ENCODE data around the gene ANKHD1. TPM values are rescaled to one million over a fixed set of nuclear protein-coding genes. Genes with fewer than 3 reads are reported as not detected.
"Not testable (repeated sequence)": the region's sequence is repeated elsewhere in the genome, so short reads cannot be mapped to it uniquely, and the experiment has no call there.

Gene ANKHD1
- polyA plus RNA-seq, 1 donor from 2014 or later: 61.8 TPM

- no peak overlapping the region for H3K9ac ChIP-seq (ENCODE audit: low read length)
- no peaks in the 10 kb centered on the region for H3K27me3 ChIP-seq (ENCODE audit: insufficient read depth, low read depth, low read length)
- no peaks in the 10 kb centered on the region for H3K36me3 ChIP-seq (ENCODE audit: insufficient read depth, low read length)
- no peaks in the 10 kb centered on the region for H3F3A ChIP-seq (ENCODE audit: insufficient read depth, low read length, poor library complexity, severe bottlenecking)
- no peaks in the 10 kb centered on the region for H4K20me1 ChIP-seq (ENCODE audit: insufficient read depth)
- no peaks in the 10 kb centered on the region for H3K9me2 ChIP-seq (ENCODE audit: insufficient read depth, low read length)
- TF ChIP-seq RAD21 (conservative IDR thresholded peaks at IDR 0.05) (no peak), MXI1 (conservative IDR thresholded peaks at IDR 0.05; ENCODE audit: poor library complexity, severe bottlenecking) (no peak), POLR2AphosphoS5 (IDR thresholded peaks at IDR 0.05) (no peak), TAF1 (IDR thresholded peaks at IDR 0.05; ENCODE audit: low read depth) (no peak), REST (IDR thresholded peaks at IDR 0.05; ENCODE audit: borderline replicate concordance) (no peak), CTCF (IDR thresholded peaks at IDR 0.05; ENCODE audit: poor library complexity, severe bottlenecking) (no peak), EP300 (conservative IDR thresholded peaks at IDR 0.05; ENCODE audit: poor library complexity, severe bottlenecking) (no peak), EZH2 (IDR thresholded peaks at IDR 0.05; ENCODE audit: borderline replicate concordance, insufficient read depth, low read length, poor library complexity, severe bottlenecking) (no peak), SMC3 (conservative IDR thresholded peaks at IDR 0.05; ENCODE audit: poor library complexity) (no peak)
- no peak overlapping the region for H3K4me2 ChIP-seq (ENCODE audit: low read length)
- H3K9me3 ChIP-seq (ENCODE audit: low read length): no peaks in the 10 kb centered on the region
- no peak overlapping the region for H2AFZ ChIP-seq (ENCODE audit: low read depth, low read length)
- peaks cover 41% of the 10 kb centered on the region for H3K79me2 ChIP-seq (replicated peaks; ENCODE audit: insufficient read depth, low read length)
- no peak overlapping the region for H3K27ac ChIP-seq (ENCODE audit: low read length)
- H3K4me3 ChIP-seq (ENCODE audit: low read length): no peak overlapping the region
Observed at GRCh38 chr5:140432916-140433315, 31.3 kb downstream of the ANKHD1 start.

GRCh38 chr5:140457368-140457767 is 55.7 kb downstream of the ANKHD1 start:
- H3K4me2 ChIP-seq (ENCODE audit: low read length); H2AFZ ChIP-seq (ENCODE audit: low read depth, low read length); H3K9me2 ChIP-seq (ENCODE audit: insufficient read depth, low read length); H3K9me3 ChIP-seq (ENCODE audit: low read length); H3K27ac ChIP-seq (ENCODE audit: low read length); H3K27me3 ChIP-seq (ENCODE audit: insufficient read depth, low read depth, low read length); H4K20me1 ChIP-seq (ENCODE audit: insufficient read depth); H3K9ac ChIP-seq (ENCODE audit: low read length); H3K4me3 ChIP-seq (ENCODE audit: low read length); H3F3A ChIP-seq (ENCODE audit: insufficient read depth, low read length, poor library complexity, severe bottlenecking); H3K79me2 ChIP-seq (replicated peaks; ENCODE audit: insufficient read depth, low read length): not testable (repeated sequence)
- H3K36me3 ChIP-seq (ENCODE audit: insufficient read depth, low read length): peaks cover 14% of the 10 kb centered on the region
